HG03469 (cell line): ENCODE measurements around the gene GPR75.

ENCODE experiments used
- ATAC-seq: cut with Tn5 transposase; IDR thresholded peaks from one replicate; pipeline ENCODE4 v1.9.1; 2021; ENCODE audit warnings: mild to moderate bottlenecking, moderate library complexity, moderate number of reproducible peaks; ENCODE audit not compliant: unreplicated experiment

Gene GPR75

GRCh38 chr2:53811601-53812000 is 48.2 kb downstream of the GPR75 start:
- no peak for ATAC-seq
